ENCODE results near the gene GASK1A. TPM values are rescaled to one million over a fixed set of nuclear protein-coding genes. Genes with fewer than 3 reads are reported as not detected.
A peak's percentile ranks its signal among the peaks of the same experiment; 100 is the strongest.

The GASK1A gene
- total RNA-seq, 1 experiment from 2014 or later = not detected

- no peak overlapping the region for H3K27ac ChIP-seq
- H3K4me3 ChIP-seq = peak overlapping the region; percentile 76; the same call in 1 of the 2 replicates
- peak in 1 of 2 experiments; percentile 8 for DNase-seq
- peaks cover 17% of the 10 kb centered on the region for H3K79me2 ChIP-seq (ENCODE audit: low read depth)
- BruUV-seq (replicated peaks) = no TSS peak
- H3K9me2 ChIP-seq (ENCODE audit: insufficient read depth) = no peaks in the 10 kb centered on the region
- ChIA-PET POLR2A (ENCODE audit: unreplicated experiment) (interaction anchor here (0.7 kb wide), 1 partner anchor 1213 kb away, joined by 4 read pairs; no protein-coding TSS in a partner anchor), CTCF (interaction anchor here (0.5 kb wide), 1 partner anchor 372 kb away, joined by 3 read pairs; no protein-coding TSS in a partner anchor)
- H3K36me3 ChIP-seq (ENCODE audit: low read depth) = no peaks in the 10 kb centered on the region
- no peaks in the 10 kb centered on the region for H4K20me1 ChIP-seq (ENCODE audit: insufficient read depth)
- intact Hi-C loops (cut with micrococcal nuclease; ENCODE audit: unreplicated experiment) = no loop called here
- H2AFZ ChIP-seq = 0 out of 2 replicates have a peak overlapping the region, but pooled peaks have one; percentile 72
- peaks cover 12% of the 10 kb centered on the region; the same call in 1 of the 2 replicates for H3K4me1 ChIP-seq (replicated peaks; ENCODE audit: insufficient read depth)
- H3F3A ChIP-seq (ENCODE audit: insufficient read depth, low read depth) = no peaks in the 10 kb centered on the region
- H3K27me3 ChIP-seq (ENCODE audit: insufficient read depth, low read depth) = no peaks in the 10 kb centered on the region
- peak overlapping the region; percentile 79 for H3K4me2 ChIP-seq
- no peaks in the 10 kb centered on the region for H3K9me3 ChIP-seq (ENCODE audit: insufficient read depth, low read depth)
- no peak for TF ChIP-seq EZH2 (IDR thresholded peaks at IDR 0.05; ENCODE audit: low read depth)
- TF ChIP-seq CTCF (conservative IDR thresholded peaks at IDR 0.05) = no peak
These were observed 125.8 kb downstream of the GASK1A start for GRCh38 chr3:43104660-43105595.

GRCh38 chr3:43105596-43106292 lies 126.6 kb downstream of the GASK1A start, which contains the start of gene POMGNT2:
POMGNT2 (minus strand) TSS chr3:43106079; CDS start chr3:43081431, 24,648 bp downstream.
- peak within 1 kb of the TSS; percentile 81 for H3K4me2 ChIP-seq
- no peaks in the 10 kb centered on the region for H3K36me3 ChIP-seq (ENCODE audit: low read depth)
- H3K4me3 ChIP-seq = peak within 1 kb of the TSS; percentile 76
- no peaks in the 10 kb centered on the region for H3K9me2 ChIP-seq (ENCODE audit: insufficient read depth)
- H3K27me3 ChIP-seq (ENCODE audit: insufficient read depth, low read depth) = no peaks in the 10 kb centered on the region
- peak; percentile 63 to 89 for DNase-seq
- intact Hi-C loops (cut with micrococcal nuclease; ENCODE audit: unreplicated experiment) = no loop called here
- peak within 1 kb of the TSS; percentile 95 for H2AFZ ChIP-seq
- H3K4me1 ChIP-seq (replicated peaks; ENCODE audit: insufficient read depth) = peaks cover 12% of the 10 kb centered on the region; the same call in 1 of the 2 replicates
- H4K20me1 ChIP-seq (ENCODE audit: insufficient read depth) = no peaks in the 10 kb centered on the region
- no peak within 1 kb of the TSS for H3K27ac ChIP-seq
- no peaks in the 10 kb centered on the region for H3F3A ChIP-seq (ENCODE audit: insufficient read depth, low read depth)
- no peak for TF ChIP-seq CTCF (conservative IDR thresholded peaks at IDR 0.05)
- no peak for TF ChIP-seq EZH2 (IDR thresholded peaks at IDR 0.05; ENCODE audit: low read depth)
- H3K9me3 ChIP-seq (ENCODE audit: insufficient read depth, low read depth) = no peaks in the 10 kb centered on the region
- peaks cover 17% of the 10 kb centered on the region for H3K79me2 ChIP-seq (ENCODE audit: low read depth)
- ChIA-PET CTCF (no interaction called here), POLR2A (ENCODE audit: unreplicated experiment) (interaction anchor here (0.7 kb wide), 1 partner anchor 1212 kb away, joined by 4 read pairs; no protein-coding TSS in a partner anchor)
- no TSS peak for BruUV-seq (replicated peaks)

GRCh38 chr3:43106293-43106628 lies 127.2 kb downstream of the GASK1A start:
- no TSS peak for BruUV-seq (replicated peaks)

More at GRCh38 chr3:43106293-43106628, 127.2 kb downstream of the GASK1A start:
- Histone ChIP-seq H3K9me2 (ENCODE audit: insufficient read depth) (no peaks in the 10 kb centered on the region), H3K27me3 (ENCODE audit: insufficient read depth, low read depth) (no peaks in the 10 kb centered on the region), H3K4me1 (replicated peaks; ENCODE audit: insufficient read depth) (peaks cover 12% of the 10 kb centered on the region; the same call in 1 of the 2 replicates), H4K20me1 (ENCODE audit: insufficient read depth) (no peaks in the 10 kb centered on the region), H3F3A (ENCODE audit: insufficient read depth, low read depth) (no peaks in the 10 kb centered on the region), H3K79me2 (ENCODE audit: low read depth) (peaks cover 17% of the 10 kb centered on the region), H3K9me3 (ENCODE audit: insufficient read depth, low read depth) (no peaks in the 10 kb centered on the region), H3K27ac (no peak overlapping the region), H3K4me3 (peak overlapping the region; percentile 76; the same call in 1 of the 2 replicates), H3K4me2 (peak overlapping the region; percentile 81), H3K36me3 (ENCODE audit: low read depth) (no peaks in the 10 kb centered on the region), H2AFZ (peak overlapping the region; percentile 85)
- intact Hi-C loops (cut with micrococcal nuclease; ENCODE audit: unreplicated experiment) = no loop called here
- DNase-seq = no peak
- TF ChIP-seq CTCF (conservative IDR thresholded peaks at IDR 0.05) (no peak), EZH2 (IDR thresholded peaks at IDR 0.05; ENCODE audit: low read depth) (no peak)
- ChIA-PET POLR2A (ENCODE audit: unreplicated experiment) (no interaction called here), CTCF (no interaction called here)

Data from PC-9 (cell line).